ENCODE results near the gene PDE10A.
"Not testable (repeated sequence)": the region's sequence is repeated elsewhere in the genome, so short reads cannot be mapped to it uniquely, and the experiment has no call there.

Gene PDE10A

DNA sequence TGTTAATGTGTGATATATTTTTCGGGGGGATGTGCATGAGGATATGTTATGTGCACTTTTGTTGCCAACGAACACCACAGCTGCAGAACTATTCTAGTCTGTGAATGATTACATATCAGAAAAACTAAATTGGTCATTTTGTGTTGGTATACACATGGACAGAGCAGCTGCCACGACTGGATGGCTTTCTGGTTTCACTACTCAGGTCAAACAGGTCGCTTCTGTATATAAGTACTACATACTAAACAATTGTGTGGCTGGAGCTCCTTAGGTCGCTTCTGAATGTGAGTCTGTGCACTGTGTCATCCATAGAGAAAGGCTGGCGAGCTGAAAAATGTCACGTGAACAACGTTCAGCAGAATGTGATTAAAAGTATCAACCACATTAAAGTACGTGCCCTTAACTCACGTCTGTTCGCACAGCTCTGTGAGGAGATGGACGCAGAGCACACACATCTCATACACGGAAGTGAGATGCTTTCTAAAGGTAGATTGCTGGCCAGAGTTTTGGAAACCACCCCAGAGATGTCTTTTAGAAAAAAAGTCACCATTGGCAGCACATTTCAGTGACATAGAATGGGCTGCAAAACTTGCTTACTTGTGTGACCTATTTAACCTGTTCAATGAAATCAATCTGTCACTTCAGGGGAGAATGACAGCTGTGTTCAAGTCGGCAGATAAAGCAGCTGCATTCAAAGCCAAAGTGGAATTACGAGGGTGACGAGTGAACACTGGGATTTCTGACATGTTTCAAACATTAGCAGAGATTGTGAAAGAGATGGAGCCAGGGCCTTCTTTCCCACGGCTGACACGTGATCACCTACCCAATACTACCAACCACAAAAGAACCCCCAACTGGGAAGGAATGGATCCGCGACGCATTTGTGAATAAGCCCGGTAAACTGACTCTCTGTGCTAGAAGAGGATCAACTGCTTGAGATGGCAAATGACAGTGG lies 176.6 kb downstream of the PDE10A start:
- no peak for DNase-seq (ENCODE audit: low spot score)
- no peak for FAIRE-seq

DNA sequence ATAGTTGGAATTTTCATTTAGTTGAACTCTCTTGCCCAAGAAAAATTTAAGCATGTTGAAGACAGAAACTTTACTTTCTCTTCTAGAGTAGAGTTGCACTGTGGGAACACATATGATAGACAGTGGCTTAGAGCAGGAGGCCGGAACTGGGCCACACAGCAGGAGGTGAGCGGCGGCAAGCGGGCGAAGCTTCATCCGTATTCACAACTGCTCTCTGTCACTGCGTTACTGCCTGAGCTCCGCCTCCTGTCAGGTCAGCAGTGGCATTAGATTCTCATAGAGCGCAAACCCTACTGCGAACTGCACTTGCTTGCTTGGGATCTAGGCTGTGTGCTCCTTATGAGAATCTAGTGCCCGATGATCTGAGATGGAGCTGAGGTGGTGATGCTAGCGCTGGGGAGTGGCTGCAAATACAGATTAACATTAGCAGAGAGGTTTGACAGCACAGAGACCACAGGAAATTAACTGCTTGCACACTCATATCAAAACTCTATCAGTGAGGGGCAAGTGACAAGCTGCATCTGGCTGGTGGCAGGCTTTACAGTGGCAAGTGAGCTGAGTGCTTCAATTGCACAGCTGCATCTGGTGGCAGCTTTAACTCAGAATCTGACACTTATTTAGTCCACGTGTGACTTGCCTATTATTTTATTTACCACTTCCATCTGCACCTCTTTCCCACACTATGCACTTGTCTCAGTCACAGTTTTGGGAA lies 178.7 kb downstream of the PDE10A start:
- no peak for FAIRE-seq

DNA sequence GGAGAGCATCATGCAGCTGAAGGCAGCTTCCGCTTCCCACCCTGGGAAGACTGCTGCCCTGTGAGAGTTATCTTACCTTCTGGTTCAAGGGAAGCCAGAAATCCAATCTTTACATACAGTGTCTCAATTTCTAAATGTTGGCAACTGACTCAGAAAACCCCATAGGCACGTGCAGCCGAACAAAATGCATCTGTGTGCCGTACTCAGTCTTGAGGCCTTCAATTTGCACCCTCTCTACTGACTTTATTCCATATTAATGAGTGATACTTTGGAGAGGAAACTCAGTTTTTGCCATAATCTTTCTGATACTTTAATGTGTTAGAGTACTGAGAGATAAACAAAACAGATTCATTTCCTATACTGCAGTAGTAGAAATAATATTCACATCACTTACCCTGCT lies 181.1 kb downstream of the PDE10A start:
- DNase-seq (ENCODE audit: low spot score) (no peak), FAIRE-seq (no peak)

More for the DNA sequence above, 178.7 kb downstream of the PDE10A start:
- DNase-seq (ENCODE audit: low spot score): no peak

DNA sequence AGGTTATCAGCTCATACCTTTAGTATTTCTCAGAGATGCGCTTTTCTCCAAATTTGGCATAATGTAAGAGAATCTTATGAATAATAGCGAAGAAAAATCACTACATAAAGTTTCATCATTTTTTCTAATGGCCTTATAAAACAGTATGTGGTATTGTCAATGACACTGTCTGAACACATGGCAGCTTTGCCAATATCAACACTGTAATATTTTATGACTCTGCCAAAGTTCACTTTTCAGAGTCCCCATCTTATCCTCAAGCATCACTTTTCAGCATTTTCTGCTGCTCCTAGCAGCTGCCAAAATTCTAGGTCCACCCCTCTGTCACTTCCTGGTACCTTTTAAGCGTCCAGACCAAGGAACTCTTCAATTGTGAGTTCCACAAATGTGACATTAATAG lies 182.1 kb downstream of the PDE10A start:
- DNase-seq (ENCODE audit: low spot score) (no peak), FAIRE-seq (no peak)

DNA sequence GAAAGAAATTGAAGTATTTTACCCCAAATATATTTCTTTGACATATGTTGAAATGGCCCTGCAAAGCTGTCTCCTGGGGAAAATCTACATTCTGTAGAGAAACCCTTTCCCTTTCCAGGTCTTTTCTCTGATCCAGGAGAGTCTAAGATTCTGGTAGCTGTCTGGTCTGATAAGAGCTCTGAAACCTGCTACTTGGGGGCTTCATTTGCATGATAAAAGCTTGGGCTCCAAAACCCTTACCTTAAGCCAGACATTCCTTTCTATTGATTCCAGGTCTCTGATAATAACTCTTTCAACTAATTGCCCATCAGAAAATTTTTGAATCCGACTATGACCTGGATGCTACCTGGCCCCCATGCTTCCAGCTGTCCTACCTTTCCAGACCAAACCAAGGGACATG lies 184.5 kb downstream of the PDE10A start:
- DNase-seq (ENCODE audit: low spot score) (no peak), FAIRE-seq (no peak)

DNA sequence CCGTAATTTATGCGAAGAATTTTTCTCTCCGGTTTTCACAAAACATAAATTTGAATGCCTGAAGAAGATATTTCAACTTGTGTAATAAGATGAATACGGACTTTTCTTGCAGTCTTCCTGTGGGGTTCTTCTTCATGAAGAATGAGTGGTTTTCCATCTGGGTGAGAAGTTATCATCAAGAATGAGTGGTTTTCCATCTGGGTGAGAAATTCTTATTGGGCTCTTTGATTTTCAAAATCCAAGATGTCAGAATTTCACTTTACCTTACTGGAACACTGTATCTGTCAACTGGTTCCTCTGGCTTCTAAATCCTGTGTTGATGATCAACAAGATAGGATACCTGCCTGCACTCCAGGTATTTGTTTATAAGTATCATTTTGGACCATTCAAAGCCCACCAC lies 193.6 kb downstream of the PDE10A start:
- FAIRE-seq (no peak), DNase-seq (ENCODE audit: low spot score) (no peak)

DNA sequence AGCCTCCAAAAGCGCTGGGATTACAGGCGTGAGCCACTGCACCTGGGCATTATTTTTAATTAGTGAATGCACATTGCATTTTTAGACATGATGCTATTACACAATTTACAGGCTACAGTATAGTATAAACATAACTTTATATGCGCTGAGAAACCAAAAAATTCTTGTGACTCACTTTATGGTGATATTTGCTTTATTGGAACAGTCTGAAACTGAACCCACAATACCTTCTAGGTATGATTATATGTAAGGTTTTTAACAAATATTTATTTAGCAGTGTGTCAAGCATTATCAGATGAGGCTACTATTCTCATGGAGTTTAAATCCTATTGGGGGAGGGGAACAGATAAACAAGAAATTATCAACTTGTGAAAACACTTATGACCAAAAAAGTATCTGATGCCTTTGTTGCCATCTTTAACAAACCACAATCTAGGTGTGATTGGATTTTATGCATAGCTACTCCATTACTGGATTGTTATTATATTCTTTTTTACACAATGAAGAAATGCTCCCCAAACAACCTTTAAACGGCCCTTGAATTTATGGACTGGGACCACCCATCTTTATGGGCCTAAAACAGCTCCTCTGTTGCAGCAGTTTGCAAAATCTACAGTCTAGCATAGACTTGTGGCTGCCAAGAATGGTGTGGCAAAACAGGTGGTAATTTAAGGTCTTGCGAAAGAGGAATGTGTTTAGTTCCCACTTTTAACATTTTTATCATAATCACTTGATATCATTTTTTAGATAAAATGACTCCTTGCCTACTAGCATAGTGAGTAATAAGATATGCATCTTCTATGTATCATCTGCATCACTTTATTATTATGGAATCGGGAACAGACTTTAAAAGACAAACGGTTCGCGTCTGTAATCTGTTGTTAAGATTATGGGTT lies 194.5 kb downstream of the PDE10A start:
- FAIRE-seq (no peak), DNase-seq (ENCODE audit: low spot score) (no peak)

DNA sequence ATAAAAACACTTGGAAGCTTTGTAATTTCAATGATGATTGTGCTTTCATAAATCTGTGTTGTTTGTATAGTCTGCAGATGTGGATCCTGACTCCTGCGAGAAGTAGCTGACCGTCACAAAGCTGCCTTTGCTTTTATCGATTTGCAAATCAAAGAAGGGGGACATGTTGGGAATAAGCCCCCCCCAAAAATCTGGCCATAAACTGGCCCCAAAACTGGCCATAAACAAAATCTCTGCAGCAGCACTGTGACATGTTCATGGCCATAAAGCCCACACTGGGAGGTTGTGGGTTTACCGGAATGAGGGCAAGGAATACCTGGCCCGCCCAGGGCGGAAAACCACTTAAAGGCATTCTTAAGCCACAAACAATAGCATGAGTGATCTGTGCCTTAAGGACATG lies 199.5 kb downstream of the PDE10A start:
- not testable (repeated sequence) for FAIRE-seq; DNase-seq (ENCODE audit: low spot score)

DNA sequence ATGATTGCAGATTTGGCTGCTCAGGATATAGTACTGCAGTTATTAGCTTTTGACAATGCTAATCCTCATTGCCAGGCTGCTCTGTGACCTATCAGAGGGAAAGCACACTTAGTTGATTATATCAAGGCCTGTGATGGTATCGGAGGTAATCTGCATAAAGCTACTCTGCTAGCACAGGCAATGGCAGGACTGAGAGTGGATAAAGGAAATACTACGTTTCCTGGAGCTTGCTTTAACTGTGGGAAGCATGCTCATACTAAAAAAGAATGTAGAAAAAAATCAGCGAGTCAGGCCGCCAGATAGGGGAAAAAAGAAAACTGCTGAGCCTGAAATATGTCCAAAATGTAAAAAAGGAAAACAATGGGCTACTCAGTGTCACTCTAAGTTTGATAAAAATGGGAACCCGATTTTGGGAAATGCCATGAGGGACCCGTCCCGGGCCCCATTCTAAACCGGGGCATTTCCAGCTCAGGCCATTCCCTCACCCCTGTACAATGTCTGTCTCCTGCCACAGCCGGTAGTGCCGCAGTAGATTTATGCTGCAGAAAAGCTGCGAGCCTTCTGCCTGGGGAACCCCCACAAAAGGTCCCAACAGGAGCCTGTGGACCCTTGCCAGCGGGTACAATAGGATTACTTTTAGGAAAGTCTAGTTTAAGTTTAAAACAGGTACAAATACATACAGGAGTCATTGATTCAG lies 203.3 kb downstream of the PDE10A start:
- not testable (repeated sequence) for DNase-seq (ENCODE audit: low spot score); FAIRE-seq

DNA sequence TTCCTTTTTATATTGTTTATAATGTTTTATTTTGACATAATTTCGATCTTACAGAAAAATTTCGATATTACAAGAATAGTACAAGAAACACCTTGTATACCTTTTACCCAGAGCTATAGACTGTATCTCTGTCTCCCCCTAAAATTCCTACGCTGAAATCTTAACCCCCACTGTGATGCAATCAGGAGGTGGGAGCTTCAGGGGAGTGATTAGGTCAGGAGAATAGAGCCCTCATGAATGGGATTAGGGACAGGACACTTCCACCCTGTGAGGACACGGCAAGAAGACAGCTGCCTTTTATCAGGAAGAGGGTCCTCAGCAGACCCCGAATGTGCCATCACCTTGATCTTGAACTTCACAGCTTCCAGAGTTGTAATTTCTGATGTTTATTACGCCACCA lies 204.9 kb downstream of the PDE10A start:
- DNase-seq (ENCODE audit: low spot score): no peak

DNA sequence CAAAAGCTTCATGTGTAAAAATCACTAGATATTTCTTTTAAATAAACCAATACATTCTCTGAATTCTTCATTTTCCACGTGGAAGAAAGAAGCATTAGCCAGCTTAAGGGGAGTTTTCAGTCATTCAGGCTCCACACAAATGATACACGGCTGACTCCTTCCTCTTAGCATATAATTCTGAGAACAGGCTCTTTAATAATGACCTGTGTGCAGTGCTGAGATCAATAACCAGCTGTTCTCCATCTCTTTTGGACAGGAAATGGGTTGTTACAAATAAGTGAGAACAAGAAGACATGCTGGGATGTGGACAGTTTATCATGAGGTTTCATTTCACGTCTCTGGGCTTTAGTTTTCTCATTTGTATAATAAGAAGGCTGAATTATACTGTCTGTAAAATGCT lies 206.8 kb downstream of the PDE10A start:
- FAIRE-seq (no peak), DNase-seq (ENCODE audit: low spot score) (no peak)

More for the DNA sequence above, 204.9 kb downstream of the PDE10A start:
- FAIRE-seq: no peak

DNA sequence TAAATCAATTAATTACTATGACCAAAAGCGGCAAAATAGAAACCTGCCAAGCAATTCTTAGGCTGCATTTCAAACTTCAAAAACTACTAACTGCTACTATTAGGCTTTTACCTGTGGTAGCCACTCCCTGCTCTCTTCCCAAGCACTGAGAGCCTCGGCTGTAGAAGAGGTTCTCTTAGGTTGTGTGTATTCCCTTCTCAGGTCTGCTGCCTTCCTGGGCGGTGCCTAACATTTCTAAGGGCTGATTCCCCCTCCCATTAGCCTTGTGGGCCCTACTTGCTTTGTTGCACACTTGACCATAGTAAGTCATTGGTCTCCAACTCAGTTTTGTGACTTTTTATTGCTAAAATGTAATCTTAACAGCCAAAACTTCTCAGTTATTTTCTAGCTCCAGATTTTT lies 207.6 kb downstream of the PDE10A start:
- no peak for DNase-seq (ENCODE audit: low spot score)
- FAIRE-seq: no peak

DNA sequence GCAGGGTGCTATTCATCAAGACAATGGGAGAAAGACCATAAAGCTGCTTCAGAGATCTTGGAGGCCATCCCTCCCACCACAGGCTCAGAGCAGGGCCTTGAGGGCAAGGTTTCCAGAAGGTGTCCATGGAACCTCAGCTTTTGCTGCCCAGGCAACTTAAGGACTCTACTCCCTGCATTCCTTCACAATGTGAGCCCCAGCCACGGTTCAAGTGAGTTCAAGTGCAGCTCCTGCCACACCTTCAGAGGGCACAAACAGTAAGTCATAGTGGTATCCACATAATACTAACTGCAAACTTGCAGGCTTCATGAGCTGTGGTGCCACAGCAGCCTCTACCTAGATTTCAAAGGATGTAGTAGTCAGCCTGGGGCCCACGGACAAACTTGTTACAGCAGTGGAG lies 209.6 kb downstream of the PDE10A start:
- no peak for FAIRE-seq
- no peak for DNase-seq (ENCODE audit: low spot score)

DNA sequence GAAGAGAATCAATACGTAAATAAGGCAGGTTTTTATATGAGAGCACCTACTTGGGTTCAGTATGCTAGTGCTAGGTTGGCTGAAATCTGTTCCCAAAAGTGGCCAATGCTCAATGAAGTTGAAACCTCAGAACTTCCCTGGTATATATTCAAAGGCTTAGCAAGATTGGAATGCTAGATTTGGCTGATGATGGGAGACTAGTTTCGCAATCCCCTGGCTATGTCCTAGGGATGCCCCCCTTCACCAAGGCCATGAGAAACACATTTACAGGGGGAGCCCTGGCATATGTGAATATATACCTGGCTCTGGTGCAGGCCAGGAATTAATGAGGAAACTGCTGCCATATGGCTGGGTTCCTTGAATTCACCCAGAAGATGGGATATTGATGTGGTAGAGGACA lies 211.2 kb downstream of the PDE10A start:
- DNase-seq (ENCODE audit: low spot score) (no peak), FAIRE-seq (no peak)

DNA sequence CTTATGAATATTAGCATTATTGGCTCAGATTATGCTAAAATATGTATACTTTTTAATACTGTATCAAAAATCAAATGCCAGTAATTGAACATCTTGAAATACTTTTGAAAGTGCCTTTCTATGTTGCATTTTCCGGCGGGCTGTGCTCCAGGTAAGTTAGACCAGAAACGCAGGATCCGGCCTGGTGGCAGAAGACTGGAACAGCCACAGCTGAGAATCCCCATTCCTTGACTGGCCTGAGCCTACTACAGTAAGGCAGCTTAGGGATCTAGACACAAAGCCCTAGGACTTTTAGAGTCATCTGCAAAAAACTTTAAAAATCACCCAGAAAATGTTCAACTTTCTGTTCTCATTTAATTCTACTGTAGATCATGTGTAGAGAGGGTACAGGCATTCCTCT lies 214.8 kb downstream of the PDE10A start:
- FAIRE-seq (no peak), DNase-seq (ENCODE audit: low spot score) (no peak)

DNA sequence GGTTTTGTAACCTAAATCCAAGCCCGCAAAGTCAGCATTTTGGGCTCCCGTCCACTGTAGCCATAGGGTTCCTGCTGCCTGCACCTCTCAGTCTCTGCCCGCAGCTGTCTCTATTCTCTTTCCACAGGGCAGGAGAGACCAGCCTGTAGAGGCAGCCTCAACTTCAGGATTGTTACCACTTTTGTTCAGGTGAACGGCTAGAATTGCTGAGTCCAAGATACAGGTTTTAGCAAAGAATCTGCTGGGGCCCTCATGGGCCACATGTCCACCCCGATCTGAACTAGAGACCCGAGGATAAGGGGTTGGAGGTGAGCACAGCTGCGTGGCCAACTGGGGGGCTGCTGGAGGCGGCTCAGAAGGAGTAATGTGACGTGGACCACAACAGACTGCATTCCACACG lies 215.9 kb downstream of the PDE10A start:
- no peak for FAIRE-seq
- DNase-seq (ENCODE audit: low spot score): no peak

DNA sequence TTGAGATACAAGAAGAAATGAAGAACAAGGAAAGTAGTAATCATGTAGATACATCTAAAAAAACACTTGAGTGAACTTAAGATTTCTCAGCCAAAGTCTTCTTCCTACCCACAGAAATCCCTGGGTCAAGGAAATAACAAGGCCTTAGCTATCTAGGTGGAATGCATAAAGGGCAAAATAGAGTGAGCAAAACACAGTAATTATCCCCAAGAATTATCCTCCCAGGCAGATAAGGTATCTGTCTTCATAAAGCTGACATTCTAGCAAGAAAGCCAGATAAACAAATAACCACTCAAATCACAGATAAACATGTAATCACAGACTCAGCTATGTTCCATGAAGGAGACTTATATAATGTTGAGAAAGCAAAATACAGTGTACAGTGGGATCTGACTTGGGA lies 216.7 kb downstream of the PDE10A start:
- FAIRE-seq (no peak), DNase-seq (ENCODE audit: low spot score) (no peak)

DNA sequence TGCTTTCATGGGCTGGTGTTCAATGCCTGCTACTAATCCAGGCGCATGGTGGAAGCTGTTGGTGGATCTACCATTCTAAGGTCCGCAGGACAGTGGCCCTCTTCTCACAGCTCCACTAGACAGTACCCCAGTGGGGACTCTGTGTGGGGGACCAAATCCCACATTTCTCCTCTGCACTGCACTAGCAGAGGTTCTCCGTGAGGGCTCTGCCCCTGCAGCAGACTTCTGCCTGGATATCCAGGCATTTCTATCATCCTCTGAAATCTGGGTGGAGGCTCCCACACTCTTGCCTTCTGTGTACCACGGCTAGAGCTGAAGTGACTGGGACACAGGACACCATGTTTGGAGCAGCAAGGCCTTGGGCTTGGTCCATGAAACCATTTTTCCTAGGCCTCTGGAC lies 219.6 kb downstream of the PDE10A start:
- DNase-seq (ENCODE audit: low spot score) (no peak), FAIRE-seq (no peak)

DNA sequence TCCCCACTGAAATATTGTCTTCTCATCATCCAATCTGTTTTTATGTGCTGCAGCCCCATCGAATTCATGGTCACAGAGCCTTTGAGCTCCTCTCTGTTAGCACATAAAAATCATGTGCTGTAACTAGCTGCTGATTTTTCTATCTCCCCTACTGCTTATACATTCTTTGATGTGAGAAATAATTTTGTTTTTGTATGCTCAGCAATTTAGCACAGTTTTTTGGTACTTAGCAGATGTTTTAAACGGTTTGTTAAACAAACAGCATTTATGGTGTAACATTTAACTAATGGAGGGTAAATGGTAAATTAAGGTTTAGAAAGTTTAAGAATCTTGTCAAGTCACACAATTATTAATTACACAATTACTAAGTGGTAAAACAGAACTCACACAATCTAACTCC lies 221.9 kb downstream of the PDE10A start:
- no peak for DNase-seq (ENCODE audit: low spot score)
- no peak for FAIRE-seq

DNA sequence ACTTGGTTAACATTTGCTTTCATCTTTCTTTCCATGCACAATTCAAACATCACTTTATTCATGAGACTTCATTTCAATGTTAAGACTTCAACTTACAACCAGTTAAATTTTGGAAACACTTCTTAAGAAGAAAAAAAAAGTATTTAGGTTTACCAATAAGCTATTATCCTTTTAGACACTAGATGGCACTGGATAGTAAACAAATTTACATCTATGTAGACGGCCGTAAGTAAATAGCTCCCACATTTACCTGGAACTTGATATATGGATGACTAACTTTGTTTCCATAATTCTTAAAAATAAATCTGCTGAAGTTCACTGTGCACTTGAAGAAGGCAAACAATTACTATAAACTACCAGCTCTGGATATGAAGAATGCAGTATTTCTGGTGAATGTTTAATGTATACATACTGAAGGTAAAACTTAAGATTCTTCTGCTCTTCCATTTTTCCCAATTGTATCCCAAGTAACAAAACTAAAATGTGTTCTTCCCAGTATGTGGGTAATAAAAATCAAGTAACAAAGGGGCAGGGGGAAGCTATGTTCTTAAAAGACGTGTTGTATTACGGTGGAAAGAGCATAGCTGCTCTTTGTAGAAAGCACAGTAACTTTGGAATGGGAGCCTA lies 223.0 kb downstream of the PDE10A start:
- peak; percentile 72 for FAIRE-seq
- peak; percentile 36 for DNase-seq (ENCODE audit: low spot score)

DNA sequence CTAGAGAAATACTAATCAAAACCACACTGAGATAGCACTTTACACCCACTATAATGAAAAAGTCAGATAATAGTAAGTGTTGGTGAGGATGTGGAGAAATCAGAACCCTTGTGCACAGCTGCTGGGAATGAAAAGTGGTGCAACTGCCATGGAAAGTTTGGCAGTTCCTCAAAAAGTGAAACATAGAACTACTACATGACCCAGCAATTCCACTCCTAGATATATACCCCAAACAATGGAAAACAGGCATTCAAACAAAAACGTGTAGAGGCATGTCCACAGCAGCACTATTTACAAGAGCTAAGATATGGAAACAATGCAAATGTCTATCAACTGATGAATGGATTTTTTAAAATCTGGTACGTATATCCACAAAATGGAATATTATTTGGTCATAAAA lies 236.1 kb downstream of the PDE10A start:
- FAIRE-seq: no peak
- no peak for DNase-seq (ENCODE audit: low spot score)
